ENCODE measurements around the gene PTCHD1. TPM values are rescaled to one million over a fixed set of nuclear protein-coding genes. Genes with fewer than 3 reads are reported as not detected.

The PTCHD1 gene
- total RNA-seq, 1 donor from 2014 or later, result 0.17 TPM

- no peaks in the 10 kb centered on the region for H3K36me3 ChIP-seq (ENCODE audit: control insufficient read depth, insufficient read depth, low read length)
- no peak for DNase-seq (ENCODE audit: low read depth)
- H3K4me3 ChIP-seq (ENCODE audit: low read depth, low read length), result no peak overlapping the region
- no peaks in the 10 kb centered on the region for H3K27me3 ChIP-seq (ENCODE audit: control insufficient read depth, insufficient read depth, low read length)
- TF ChIP-seq CTCF (IDR thresholded peaks at IDR 0.05; ENCODE audit: insufficient read depth, low read length, poor library complexity, severe bottlenecking), result no peak
These were observed 30.9 kb downstream of the PTCHD1 start for GRCh38 chrX:23365541-23365940.

- Histone ChIP-seq H3K27me3 (ENCODE audit: control insufficient read depth, insufficient read depth, low read length) (no peaks in the 10 kb centered on the region), H3K36me3 (ENCODE audit: control insufficient read depth, insufficient read depth, low read length) (no peaks in the 10 kb centered on the region), H3K4me3 (ENCODE audit: low read depth, low read length) (no peak overlapping the region)
- TF ChIP-seq CTCF (IDR thresholded peaks at IDR 0.05; ENCODE audit: insufficient read depth, low read length, poor library complexity, severe bottlenecking), result no peak
- no peak for DNase-seq (ENCODE audit: low read depth)
These were observed 32.3 kb downstream of the PTCHD1 start for GRCh38 chrX:23366914-23367313.

- Histone ChIP-seq H3K4me3 (ENCODE audit: low read depth, low read length) (no peak overlapping the region), H3K27me3 (ENCODE audit: control insufficient read depth, insufficient read depth, low read length) (no peaks in the 10 kb centered on the region), H3K36me3 (ENCODE audit: control insufficient read depth, insufficient read depth, low read length) (no peaks in the 10 kb centered on the region)
- no peak for TF ChIP-seq CTCF (IDR thresholded peaks at IDR 0.05; ENCODE audit: insufficient read depth, low read length, poor library complexity, severe bottlenecking)
- no peak for DNase-seq (ENCODE audit: low read depth)
These were observed 34.4 kb downstream of the PTCHD1 start for GRCh38 chrX:23369027-23369426.

GRCh38 chrX:23372220-23372902 lies 37.7 kb downstream of the PTCHD1 start:
- no peaks in the 10 kb centered on the region for H3K27me3 ChIP-seq (ENCODE audit: control insufficient read depth, insufficient read depth, low read length)
- H3K36me3 ChIP-seq (ENCODE audit: control insufficient read depth, insufficient read depth, low read length), result no peaks in the 10 kb centered on the region
- no peak overlapping the region for H3K4me3 ChIP-seq (ENCODE audit: low read depth, low read length)
- TF ChIP-seq CTCF (IDR thresholded peaks at IDR 0.05; ENCODE audit: insufficient read depth, low read length, poor library complexity, severe bottlenecking), result no peak
- DNase-seq (ENCODE audit: low read depth), result no peak

GRCh38 chrX:23373129-23373804 lies 38.6 kb downstream of the PTCHD1 start:
- no peaks in the 10 kb centered on the region for H3K27me3 ChIP-seq (ENCODE audit: control insufficient read depth, insufficient read depth, low read length)
- TF ChIP-seq CTCF (IDR thresholded peaks at IDR 0.05; ENCODE audit: insufficient read depth, low read length, poor library complexity, severe bottlenecking), result no peak
- H3K36me3 ChIP-seq (ENCODE audit: control insufficient read depth, insufficient read depth, low read length), result no peaks in the 10 kb centered on the region
- DNase-seq (ENCODE audit: low read depth), result peak; percentile 45
- no peak overlapping the region for H3K4me3 ChIP-seq (ENCODE audit: low read depth, low read length)
